ENCODE measurements around the gene EEF1A2. TPM values are rescaled to one million over a fixed set of nuclear protein-coding genes. Genes with fewer than 3 reads are reported as not detected.

EEF1A2 gene
- total and polyA plus RNA-seq, 2 donors (not counting 3 experiments of a cell fraction or from before 2014, with no cell fraction given): 2.7 to 3.4 TPM

- TF ChIP-seq MAX (IDR thresholded peaks at IDR 0.05; ENCODE audit: insufficient read depth, insufficient read length): no peak
- no peak for TF ChIP-seq MYC (IDR thresholded peaks at IDR 0.05; ENCODE audit: low read depth, low read length)
- no peaks in the 10 kb centered on the region for H3K9me1 ChIP-seq (replicated peaks; ENCODE audit: control insufficient read depth, extremely low read depth, insufficient read depth, low read length)
- CTCF ChIA-PET: interaction anchor here (0.7 kb wide), 1 partner anchor 120 kb away, joined by 5 read pairs; no protein-coding TSS in a partner anchor
- no peak overlapping the region for H3K4me3 ChIP-seq (replicated peaks in 1 of 3; ENCODE audit: insufficient read depth in 1 of 3, low read depth in 1 of 3, low read length in 3 of 3)
- H3K79me2 ChIP-seq (ENCODE audit: control insufficient read depth, insufficient read depth, low read length): no peaks in the 10 kb centered on the region
- BruUV-seq (replicated peaks): no TSS peak
- H3K9me3 ChIP-seq (replicated peaks; ENCODE audit: control insufficient read depth, insufficient read depth, low read length): no peaks in the 10 kb centered on the region
- H3K4me2 ChIP-seq (ENCODE audit: insufficient read depth, low read length): no peak overlapping the region
- intact Hi-C loops (cut with micrococcal nuclease) (no loop called here), dilution Hi-C loops (cut with MboI; ENCODE audit: extremely low pct_ligation_motif_present, low sequenced_read_pairs) (no loop called here)
- no peak for FAIRE-seq
- no peak overlapping the region for H2AFZ ChIP-seq (ENCODE audit: low read depth, low read length)
- POLR2A ChIA-PET: no interaction called here
- H3K27ac ChIP-seq (ENCODE audit: insufficient read depth, low read depth, low read length): no peak overlapping the region
- no peaks in the 10 kb centered on the region for H3K36me3 ChIP-seq (ENCODE audit: control insufficient read depth in 2 of 2, extremely low read depth in 1 of 2, insufficient read depth in 2 of 2, low read length in 2 of 2)
- H3K27me3 ChIP-seq (ENCODE audit: control insufficient read depth in 2 of 2, insufficient read depth in 2 of 2, low read length in 2 of 2): peaks cover 5 to 9% of the 10 kb centered on the region in 2 experiments
- H3K9ac ChIP-seq (replicated peaks; ENCODE audit: extremely low read depth, insufficient read depth, low read length): no peak overlapping the region
- H4K20me1 ChIP-seq (replicated peaks; ENCODE audit: control insufficient read depth, extremely low read depth, insufficient read depth, low read length): no peaks in the 10 kb centered on the region
- H3K4me1 ChIP-seq (ENCODE audit: control insufficient read depth, extremely low read depth, insufficient read depth, low read length): no peaks in the 10 kb centered on the region
- no peak for DNase-seq (ENCODE audit: low read depth, low spot score)
Measured at GRCh38 chr20:63449796-63450730, 48.8 kb downstream of the EEF1A2 start.

GRCh38 chr20:63449025-63449424 lies 49.9 kb downstream of the EEF1A2 start:
- H3K4me3 ChIP-seq (replicated peaks in 1 of 3; ENCODE audit: insufficient read depth in 1 of 3, low read depth in 1 of 3, low read length in 3 of 3): no peak overlapping the region
- no peaks in the 10 kb centered on the region for H3K27me3 ChIP-seq (ENCODE audit: control insufficient read depth in 2 of 2, insufficient read depth in 2 of 2, low read length in 2 of 2)
- intact Hi-C loops (cut with micrococcal nuclease) (no loop called here), dilution Hi-C loops (cut with MboI; ENCODE audit: extremely low pct_ligation_motif_present, low sequenced_read_pairs) (no loop called here)
- no peak for TF ChIP-seq POLR2AphosphoS5 (IDR thresholded peaks at IDR 0.05; ENCODE audit: insufficient read depth, low read depth, low read length)
- no peak for TF ChIP-seq EZH2 (IDR thresholded peaks at IDR 0.05; ENCODE audit: borderline replicate concordance, low read depth, low read length, severe bottlenecking)
- no peak for TF ChIP-seq MYC (IDR thresholded peaks at IDR 0.05; ENCODE audit: low read depth, low read length)
- no peaks in the 10 kb centered on the region for H3K36me3 ChIP-seq (ENCODE audit: control insufficient read depth in 2 of 2, extremely low read depth in 1 of 2, insufficient read depth in 2 of 2, low read length in 2 of 2)
- FAIRE-seq: no peak
- no TSS peak for BruUV-seq (replicated peaks)
- H3K9me3 ChIP-seq (replicated peaks; ENCODE audit: control insufficient read depth, insufficient read depth, low read length): no peaks in the 10 kb centered on the region
- ChIA-PET CTCF (interaction anchor here (0.7 kb wide), 1 partner anchor 14 kb away, joined by 3 read pairs; no protein-coding TSS in a partner anchor), POLR2A (no interaction called here)
- H4K20me1 ChIP-seq (replicated peaks; ENCODE audit: control insufficient read depth, extremely low read depth, insufficient read depth, low read length): no peaks in the 10 kb centered on the region
- H3K79me2 ChIP-seq (ENCODE audit: control insufficient read depth, insufficient read depth, low read length): no peaks in the 10 kb centered on the region
- no peak for DNase-seq (ENCODE audit: low read depth, low spot score)
- no peak overlapping the region for H2AFZ ChIP-seq (ENCODE audit: low read depth, low read length)
- H3K9me1 ChIP-seq (replicated peaks; ENCODE audit: control insufficient read depth, extremely low read depth, insufficient read depth, low read length): no peaks in the 10 kb centered on the region
- no peak overlapping the region for H3K9ac ChIP-seq (replicated peaks; ENCODE audit: extremely low read depth, insufficient read depth, low read length)
- no peak overlapping the region for H3K4me2 ChIP-seq (ENCODE audit: insufficient read depth, low read length)
- no peaks in the 10 kb centered on the region for H3K4me1 ChIP-seq (ENCODE audit: control insufficient read depth, extremely low read depth, insufficient read depth, low read length)
- H3K27ac ChIP-seq (ENCODE audit: insufficient read depth, low read depth, low read length): no peak overlapping the region

Measured in endothelial cell of umbilical vein (primary cell).